ENCODE results near the gene SYNE1.
"Not testable (repeated sequence)": the region's sequence is repeated elsewhere in the genome, so short reads cannot be mapped to it uniquely, and the experiment has no call there.

Gene SYNE1

DNA sequence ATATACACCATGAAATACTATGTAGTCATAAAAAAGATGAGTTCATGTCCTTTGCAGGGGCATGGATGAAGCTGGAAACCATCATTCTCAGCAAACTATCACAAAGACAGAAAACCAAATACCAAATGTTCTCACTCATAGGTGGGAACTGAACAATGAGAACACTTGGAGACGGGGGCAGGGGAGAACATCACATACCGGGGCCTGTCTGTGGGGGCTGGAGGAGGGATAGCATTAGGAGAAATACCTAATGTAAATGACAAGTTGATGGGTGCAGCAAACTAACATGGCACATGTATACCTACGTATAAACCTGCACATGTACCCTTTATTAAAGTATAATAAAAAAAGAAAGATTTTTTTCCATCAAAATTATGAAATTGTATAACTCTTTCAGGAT lies 22.4 kb downstream of the SYNE1 start:
- not testable (repeated sequence) for DNase-seq (ENCODE audit: low spot score)

GRCh38 chr6:152609125-152609670 lies 28.0 kb downstream of the SYNE1 start:
- DNase-seq (ENCODE audit: low spot score), result no peak

DNA sequence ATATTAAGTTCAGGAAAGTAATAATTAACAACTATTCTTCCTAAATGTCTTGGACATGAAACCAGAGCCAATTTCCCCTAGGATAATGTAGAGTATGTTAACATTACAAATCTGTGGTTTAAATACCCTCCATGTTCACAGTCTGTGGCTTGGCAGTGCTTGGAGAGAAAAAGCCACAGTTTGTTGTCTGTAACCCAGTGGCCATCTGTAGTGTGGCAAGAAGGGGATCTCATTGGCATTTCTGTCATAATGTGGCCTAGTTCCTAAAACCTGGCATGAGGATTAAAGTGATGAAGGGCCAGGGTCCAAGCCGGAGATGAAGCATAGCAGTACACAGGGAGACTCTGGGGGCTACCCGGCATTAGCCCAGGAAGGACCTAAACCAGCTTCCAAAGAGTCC lies 31.2 kb downstream of the SYNE1 start:
- DNase-seq (ENCODE audit: low spot score), result no peak

- DNase-seq (ENCODE audit: low spot score), result no peak
Measured at GRCh38 chr6:152605342-152605741, 31.8 kb downstream of the SYNE1 start.

- no peak for DNase-seq (ENCODE audit: low spot score)
Measured at GRCh38 chr6:152603911-152604310, 33.3 kb downstream of the SYNE1 start.

DNA sequence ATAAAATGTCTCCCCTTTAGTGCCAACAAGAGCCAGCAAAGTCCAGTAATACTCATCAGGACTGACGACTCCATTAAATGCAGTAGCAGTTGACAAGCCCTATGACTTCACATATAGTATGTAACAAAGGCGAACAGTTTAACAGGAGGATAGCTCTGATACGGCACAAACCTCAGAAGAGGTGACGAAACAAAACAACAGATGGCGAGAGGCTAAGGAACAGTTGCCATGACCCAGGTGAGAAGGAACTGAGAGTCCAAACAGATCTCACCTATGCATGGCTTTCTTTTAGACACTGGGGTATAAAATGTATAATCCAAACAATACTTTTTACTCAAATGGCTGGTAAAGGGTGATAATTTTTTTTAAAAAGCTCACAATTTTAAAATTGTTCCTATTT lies 37.1 kb downstream of the SYNE1 start:
- DNase-seq (ENCODE audit: low spot score), result no peak

GRCh38 chr6:152598901-152599537 lies 38.1 kb downstream of the SYNE1 start:
- no peak for DNase-seq (ENCODE audit: low spot score)

GRCh38 chr6:152598421-152598820 lies 38.7 kb downstream of the SYNE1 start:
- no peak for DNase-seq (ENCODE audit: low spot score)

GRCh38 chr6:152596726-152597125 lies 40.4 kb downstream of the SYNE1 start:
- DNase-seq (ENCODE audit: low spot score), result no peak

DNA sequence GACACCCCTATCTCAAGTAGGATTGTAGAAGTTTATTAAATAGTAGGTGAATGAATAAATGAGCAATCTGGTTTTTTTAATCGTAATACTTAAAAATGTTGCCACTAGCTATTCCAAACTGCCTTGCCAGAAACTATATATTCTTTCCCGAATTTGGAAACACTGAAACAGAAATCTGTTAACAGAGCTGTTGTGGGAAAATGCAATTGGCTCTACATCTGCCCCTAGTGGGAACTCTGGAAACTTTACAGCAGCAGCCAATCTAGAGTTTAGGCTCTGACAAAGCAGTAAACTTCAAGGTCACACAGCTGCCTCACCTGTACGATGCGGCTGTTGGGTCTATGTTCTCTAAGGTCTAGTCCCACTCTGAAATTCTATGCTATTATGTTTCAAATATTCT lies 41.7 kb downstream of the SYNE1 start:
- DNase-seq (ENCODE audit: low spot score), result no peak

DNA sequence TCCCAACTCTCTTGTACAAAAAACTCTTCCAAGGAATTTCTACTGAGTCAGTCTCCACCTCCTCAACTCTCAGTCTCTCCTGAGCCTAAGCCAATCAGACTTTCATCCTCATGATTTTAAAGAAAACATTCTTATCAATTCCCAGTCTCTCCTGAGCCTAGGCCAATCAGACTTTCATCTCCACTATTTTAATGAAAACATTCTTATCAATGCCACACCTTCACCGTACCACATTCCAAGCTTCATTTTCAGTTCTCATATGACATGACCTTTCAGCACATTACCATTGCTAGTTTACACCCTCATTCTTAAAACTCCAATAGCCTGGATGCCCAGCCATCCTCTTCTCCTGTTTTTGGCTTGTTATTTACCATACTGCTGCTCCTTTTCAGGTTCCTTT lies 42.5 kb downstream of the SYNE1 start:
- no peak for DNase-seq (ENCODE audit: low spot score)

- DNase-seq (ENCODE audit: low spot score), result no peak
Measured at GRCh38 chr6:152588456-152588855, 48.7 kb downstream of the SYNE1 start.

- DNase-seq (ENCODE audit: low spot score), result no peak
Measured at GRCh38 chr6:152587473-152587872, 49.7 kb downstream of the SYNE1 start.

GRCh38 chr6:152585236-152585635 lies 51.9 kb downstream of the SYNE1 start:
- DNase-seq (ENCODE audit: low spot score), result no peak

GRCh38 chr6:152583888-152584287 lies 53.3 kb downstream of the SYNE1 start:
- no peak for DNase-seq (ENCODE audit: low spot score)

DNA sequence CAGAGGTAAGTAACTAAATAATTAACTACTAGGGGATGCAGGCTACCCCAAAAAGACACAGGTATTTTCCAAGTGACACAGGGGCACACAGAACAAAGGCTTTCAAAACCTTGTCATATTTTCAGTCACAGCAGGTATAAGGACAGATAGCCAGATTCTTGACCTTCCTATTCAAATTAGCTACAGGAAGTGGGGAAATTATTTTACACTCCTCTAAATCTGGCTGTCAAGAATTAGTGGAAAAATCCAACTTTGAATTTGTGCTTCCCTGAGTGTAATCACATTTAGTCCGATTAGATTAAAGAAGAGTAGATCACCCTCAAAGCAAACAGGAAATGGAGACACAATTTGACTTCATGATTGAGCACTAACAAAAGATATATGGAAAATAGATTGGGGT lies 60.6 kb downstream of the SYNE1 start:
- no peak for DNase-seq (ENCODE audit: low spot score)

- no peak for DNase-seq (ENCODE audit: low spot score)
Measured at GRCh38 chr6:152575621-152576150, 61.5 kb downstream of the SYNE1 start.

DNA sequence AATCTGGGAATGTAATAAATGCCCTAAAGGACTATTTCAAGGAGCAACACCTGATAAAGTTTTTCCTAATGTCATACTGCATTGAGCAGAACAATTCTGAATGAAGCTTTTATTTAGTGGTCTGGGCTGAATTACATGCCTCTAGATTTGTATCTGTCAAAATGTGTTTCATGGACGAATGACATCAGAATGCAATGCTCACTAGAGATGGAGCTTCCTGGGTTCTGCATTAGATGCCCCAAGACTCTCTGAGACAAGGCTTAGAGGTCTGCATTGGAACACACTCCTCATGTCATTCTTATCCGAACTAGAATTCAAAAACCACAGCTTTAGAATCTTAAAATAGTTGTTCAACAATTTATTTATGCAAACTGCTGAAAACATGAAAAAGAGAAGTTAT lies 62.0 kb downstream of the SYNE1 start:
- DNase-seq (ENCODE audit: low spot score), result no peak

DNA sequence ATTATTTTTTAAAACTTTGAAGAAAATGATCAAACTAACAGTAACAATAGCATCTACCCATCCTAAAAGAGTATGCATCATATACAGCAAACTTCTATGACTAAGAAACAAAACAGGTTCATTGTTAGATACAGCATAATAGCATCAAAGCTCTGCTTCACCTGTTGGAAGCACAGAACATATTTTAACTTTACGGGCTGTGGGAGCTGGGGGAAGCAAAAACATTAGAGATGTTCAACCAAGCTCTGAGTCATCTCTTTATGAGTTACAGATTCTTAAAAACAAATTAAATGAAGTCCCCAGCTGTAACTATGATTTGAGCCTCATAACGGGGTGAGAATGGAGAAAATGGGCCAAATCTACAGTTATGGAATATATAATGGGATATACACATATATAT lies 63.4 kb downstream of the SYNE1 start:
- no peak for DNase-seq (ENCODE audit: low spot score)

DNA sequence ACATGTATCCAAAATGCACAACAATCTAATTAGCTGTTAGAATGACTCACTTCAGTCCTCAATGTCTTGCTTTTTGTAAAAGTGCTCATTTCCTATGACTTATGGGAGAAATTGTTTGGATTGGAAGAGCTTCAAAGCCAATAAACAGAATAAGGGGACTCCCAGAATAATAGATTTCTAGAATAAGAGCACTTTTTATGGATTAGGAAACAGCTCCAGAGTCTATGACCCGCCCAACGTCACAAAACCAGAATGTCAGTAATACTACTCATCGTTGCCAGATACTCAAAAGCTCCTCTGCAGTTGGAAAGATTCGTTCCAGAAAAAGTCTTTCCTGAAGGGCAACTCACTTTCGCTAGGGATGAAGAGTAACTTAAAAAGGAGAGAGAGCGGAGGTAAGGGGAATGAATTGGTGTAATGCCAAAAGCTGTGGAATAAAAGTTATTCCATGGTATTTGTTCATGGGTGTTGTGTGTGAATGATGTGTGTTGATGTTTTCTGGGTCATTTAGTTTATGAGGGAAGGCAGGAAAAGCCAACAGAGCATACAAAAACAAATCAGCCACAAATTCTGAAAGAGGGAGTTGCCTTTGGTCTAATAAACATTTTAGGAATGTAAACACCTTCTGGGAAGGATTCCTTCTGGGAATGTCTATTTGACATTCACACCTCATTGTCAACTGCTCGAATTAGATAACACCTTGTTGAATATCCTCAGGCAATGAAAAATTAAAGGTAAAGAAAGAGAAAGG lies 64.6 kb downstream of the SYNE1 start:
- no peak for DNase-seq (ENCODE audit: low spot score)

GRCh38 chr6:152571943-152572337 lies 65.2 kb downstream of the SYNE1 start:
- no peak for DNase-seq (ENCODE audit: low spot score)

GRCh38 chr6:152571089-152571488 lies 66.1 kb downstream of the SYNE1 start:
- DNase-seq (ENCODE audit: low spot score), result no peak

- no peak for DNase-seq (ENCODE audit: low spot score)
Measured at GRCh38 chr6:152566103-152566875, 70.9 kb downstream of the SYNE1 start.
